KG1 (cell line): ENCODE measurements around the gene CCDC88C.
"Not testable (repeated sequence)": the region's sequence is repeated elsewhere in the genome, so short reads cannot be mapped to it uniquely, and the experiment has no call there.

Source experiments
- DNase-seq: peaks from one replicate; lab custom pipeline; 2025; lab: John Stamatoyannopoulos, UW

CCDC88C gene

DNA sequence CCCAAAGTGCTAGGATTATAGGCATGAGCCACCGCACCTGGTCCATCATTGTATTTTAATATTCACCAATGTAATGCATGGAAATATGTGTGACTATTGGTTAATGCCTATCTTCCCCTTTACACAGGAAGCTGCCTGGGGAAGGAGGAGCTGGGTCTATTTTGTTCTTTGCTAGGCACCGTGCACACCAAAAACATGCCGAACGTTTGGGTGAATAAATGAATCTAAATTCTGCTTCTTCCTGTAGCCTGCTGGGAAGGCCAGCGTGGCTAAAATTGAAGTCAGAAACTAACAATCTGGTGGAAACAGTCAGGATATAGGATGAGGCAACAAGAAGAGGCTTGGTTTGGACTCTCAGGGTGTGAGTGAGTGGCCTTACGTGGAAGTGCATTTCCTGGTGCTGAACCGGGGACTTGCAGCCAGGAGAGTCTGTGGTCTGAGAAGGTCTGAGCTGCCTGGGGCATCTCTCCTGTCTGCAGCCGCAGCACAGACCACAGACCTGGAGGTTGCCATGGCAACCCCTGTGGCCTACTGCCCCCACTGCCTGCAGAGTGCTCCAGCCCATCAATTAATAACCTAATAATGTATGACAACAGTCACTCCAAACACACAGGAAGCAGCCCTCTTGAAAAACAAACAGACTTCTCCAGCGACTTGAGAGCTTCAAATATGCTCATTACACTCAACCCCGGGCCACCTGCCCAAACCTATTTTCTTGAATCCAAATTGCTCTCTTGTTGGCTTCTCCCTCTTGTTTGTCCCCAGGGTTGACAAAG lies 167.6 kb downstream of the CCDC88C start:
- DNase-seq, result peak; percentile 63

GRCh38 chr14:91246051-91246852 lies 171.4 kb downstream of the CCDC88C start:
- DNase-seq, result peak; percentile 46

- DNase-seq, result not testable (repeated sequence)
These were observed 172.0 kb downstream of the CCDC88C start for GRCh38 chr14:91245616-91246015.

DNA sequence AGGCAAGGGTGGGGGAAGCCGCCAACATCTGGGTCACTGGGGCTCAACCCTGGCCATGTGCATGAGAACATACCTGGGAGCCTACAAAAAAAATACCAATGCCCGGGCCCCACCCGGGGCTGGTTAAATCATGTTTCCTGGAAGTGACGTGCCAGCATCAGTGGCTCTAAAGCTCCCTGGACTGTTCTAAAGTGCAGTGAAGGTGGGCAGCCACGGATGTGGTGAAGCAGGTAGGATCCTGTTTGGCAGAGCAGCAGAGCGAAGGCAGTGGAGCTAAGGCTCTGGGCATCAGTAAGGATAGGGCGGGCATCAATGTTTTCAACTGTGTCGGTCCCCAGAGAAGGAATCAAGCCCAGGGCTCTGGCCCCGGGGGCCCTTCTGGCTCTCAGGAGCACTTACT lies 172.6 kb downstream of the CCDC88C start:
- no peak for DNase-seq

- DNase-seq, result peak; percentile 39
These were observed 173.1 kb downstream of the CCDC88C start, which contains the start of gene GPR68 for GRCh38 chr14:91244501-91244901. GPR68 (minus strand) TSS chr14:91244704; CDS start chr14:91235050, 9,654 bp downstream.

DNA sequence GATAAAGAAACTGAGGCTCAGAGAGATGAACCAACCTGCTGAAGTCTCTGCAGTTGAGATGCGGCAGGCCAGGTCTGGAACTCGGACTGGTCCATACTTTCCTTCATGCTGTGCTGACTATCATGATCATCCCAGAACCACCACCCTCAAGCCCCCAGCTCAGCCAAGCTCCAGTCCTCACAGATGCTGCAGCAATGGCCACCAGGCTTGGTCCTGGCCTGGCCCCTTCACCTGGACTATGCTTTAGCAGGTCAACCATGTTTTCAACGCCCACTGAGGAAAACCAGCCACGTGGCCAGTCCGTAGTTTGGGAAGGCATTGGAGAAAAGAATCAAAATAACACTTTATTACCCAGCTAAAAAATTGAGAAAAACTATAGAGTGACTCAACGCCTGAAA lies 174.5 kb downstream of the CCDC88C start:
- no peak for DNase-seq

DNA sequence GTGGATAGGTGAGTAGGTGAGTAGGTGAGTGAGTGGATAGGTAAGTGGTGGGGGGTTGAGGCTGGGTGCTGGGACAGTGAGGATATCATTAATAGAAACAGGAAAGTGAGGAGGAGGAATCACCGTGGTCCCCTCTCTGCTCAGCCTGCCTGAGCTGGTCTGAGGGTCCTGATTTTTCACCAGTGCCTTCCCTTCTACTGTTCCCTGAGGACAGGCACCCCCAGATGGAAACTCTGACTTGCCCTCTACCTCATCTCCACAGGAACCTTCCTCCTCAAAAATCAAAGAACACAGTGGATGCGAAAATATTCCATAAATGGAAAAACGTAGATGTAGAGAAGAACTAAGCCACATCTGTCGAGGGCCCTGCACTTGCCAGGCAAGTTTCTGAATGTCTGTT lies 175.0 kb downstream of the CCDC88C start:
- DNase-seq, result no peak

DNA sequence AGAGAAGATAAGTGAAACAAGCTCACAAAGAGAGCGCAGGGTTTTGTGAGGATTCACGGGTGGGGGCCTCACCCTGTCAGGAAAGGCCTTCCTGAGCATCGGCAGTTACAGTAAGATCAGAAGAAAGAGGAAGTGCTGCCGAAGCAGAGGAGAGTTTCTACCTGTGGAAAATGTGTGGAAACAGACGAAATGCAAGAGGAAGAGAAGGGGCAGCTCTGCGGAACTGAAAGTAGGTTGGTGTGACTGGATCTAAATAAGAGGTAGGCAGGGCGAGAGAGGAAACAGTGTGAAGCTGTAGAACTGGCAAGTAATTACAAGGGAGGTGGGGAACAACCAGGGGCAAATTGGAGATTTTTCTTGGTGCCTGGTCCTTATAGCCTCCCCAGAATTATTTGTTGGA lies 175.8 kb downstream of the CCDC88C start:
- DNase-seq, result no peak

- no peak for DNase-seq
These were observed 179.0 kb downstream of the CCDC88C start for GRCh38 chr14:91238661-91239060.

DNA sequence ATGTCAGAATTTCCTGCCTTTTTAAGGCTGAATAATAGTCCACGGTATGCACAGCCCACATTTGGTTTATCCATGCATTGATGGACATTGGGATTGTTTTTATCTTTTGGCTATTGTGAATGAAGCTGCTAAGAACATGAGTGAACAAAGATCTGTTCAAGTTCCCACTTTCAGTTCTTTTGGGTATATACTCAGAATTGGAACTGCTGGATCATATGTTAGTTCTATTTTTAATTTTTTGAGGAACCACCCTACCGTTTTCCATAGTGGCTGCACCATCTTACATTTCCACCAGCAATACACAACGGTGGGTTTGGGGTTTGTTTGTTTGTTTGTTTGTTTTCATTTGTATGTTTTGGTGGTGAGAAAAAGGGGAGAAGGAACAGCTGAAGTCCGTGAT lies 179.5 kb downstream of the CCDC88C start:
- no peak for DNase-seq

GRCh38 chr14:91237219-91237618 lies 180.4 kb downstream of the CCDC88C start:
- DNase-seq, result no peak

DNA sequence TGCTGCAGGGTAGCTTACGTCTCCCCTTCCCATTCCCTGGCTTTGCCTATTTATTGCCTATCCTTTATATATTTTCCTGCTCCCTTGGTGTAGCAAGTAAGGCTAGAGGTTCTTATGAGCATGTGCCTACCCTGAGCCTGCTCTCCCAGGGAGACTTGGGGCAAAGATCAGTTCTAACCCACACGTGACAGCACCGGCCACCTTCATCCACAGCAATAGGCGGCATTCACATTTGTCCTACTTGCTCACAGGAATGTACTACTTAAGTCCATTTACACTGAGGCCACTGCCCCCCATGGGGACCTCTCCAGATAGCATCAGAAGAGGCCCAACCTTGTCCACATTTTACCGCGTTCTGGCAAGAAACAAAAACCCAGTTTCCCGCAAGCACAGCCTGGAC lies 181.8 kb downstream of the CCDC88C start:
- no peak for DNase-seq

DNA sequence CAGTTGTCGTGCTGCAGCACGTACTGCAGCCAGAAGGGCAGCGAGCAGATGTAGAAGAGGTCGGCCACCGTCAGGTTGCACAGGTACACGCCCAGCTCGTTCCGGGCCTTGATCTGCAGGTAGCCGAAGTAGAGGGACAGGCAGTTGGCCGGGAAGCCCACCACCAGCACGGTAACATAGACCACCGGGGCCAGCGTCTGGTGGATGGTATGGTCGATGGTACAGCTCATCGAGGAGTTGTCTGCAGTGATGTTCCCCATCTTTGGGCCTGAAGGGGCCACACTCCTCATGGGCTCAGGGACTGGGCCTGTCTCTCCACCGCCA lies 182.9 kb downstream of the CCDC88C start:
- no peak for DNase-seq

DNA sequence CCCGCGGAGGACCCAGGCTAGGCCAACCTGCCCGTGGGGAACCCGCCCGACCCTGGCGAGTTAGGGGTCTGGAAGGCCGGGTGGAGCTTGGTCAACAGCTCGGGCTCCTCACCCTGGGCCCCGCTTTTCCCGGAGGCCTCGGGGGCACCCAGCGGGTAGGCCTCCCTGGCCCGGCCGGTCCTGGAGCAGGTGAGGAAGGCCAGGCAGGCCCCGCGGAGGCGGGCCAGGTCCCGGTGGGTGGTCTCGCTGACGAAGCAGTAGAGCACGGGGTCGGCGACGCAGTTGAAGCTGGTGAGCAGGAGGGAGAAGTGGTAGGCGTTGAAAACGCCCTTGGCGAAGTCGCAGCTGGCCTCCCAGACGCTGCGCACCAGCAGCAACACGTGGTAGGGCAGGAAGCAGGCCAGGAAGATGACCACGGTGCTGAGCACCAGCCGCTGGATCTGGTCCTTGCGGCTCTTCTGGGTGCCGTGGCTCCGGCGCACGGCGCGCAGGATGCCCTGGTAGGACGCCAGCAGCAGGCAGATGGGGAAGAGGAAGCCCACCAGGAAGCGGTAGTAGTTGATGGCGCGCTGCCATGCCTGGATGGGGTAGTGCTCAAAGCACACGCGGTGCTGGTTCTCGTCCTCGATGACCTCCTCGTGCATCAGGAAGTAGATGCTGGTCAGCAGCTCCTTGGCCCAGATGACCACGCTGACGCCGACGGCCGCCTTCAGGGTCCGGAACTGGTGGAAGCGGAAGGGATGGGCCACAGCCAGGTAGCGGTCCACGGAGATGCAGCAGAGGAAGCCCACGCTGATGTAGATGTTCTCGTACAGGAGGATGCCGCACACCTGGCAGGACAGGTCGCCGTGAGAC lies 183.5 kb downstream of the CCDC88C start:
- DNase-seq, result no peak

DNA sequence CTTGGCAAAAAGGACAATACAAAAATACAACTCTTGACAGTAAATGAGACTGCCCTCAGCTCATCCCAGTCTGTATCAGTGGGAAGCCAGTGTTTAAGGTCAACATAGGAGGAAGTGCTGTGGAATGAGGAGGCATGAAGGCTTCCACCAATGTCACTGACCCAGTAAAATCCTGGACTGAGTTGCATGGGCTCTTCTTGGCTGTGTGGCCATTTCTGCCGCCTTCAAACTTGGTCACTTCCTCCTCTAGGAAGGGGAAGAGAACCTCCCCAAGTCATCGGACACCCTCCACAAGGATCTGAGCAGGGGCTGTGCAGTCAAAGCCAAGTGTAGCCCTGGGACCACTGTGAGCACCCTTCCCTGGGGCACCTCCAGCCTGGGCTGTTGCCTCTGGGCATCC lies 185.0 kb downstream of the CCDC88C start:
- DNase-seq, result no peak

DNA sequence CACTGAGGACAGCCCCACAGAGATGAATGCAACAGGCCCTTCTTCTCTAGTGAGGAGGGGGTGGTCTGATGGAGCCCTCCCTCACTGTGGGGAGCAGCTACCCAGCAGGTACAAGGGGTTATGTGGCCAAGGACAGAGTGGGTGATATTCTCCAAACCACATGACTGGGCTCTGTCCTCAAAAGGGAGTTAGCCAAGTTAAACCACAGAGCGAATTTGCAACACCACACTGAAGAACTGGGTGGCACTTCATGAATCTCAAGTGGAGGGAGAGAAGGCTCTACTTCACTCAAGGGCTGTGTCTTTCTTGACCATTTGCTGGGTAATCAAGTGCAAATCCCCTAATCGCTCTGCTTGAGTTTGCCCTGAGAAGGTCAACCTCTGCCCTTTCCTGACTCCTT lies 185.6 kb downstream of the CCDC88C start:
- no peak for DNase-seq

DNA sequence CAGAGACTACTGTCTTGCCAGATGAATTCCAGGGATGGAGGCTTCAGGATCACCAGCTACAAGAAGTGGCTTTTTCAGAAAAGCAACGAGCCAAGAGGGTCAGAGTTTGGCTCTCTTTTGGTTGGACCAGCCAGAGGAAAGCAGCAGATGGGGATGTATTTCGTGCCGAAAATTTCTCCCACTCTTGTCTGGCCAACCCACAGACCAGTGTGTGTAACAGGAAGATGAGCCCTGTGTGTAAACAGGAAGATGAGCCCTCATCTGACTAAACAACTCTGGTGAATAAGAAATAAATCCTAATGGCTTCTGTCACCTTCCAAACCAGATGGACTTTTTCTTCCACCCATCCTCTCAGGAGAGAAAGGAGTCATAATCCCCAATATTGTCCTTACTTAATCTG lies 186.2 kb downstream of the CCDC88C start:
- DNase-seq, result no peak

DNA sequence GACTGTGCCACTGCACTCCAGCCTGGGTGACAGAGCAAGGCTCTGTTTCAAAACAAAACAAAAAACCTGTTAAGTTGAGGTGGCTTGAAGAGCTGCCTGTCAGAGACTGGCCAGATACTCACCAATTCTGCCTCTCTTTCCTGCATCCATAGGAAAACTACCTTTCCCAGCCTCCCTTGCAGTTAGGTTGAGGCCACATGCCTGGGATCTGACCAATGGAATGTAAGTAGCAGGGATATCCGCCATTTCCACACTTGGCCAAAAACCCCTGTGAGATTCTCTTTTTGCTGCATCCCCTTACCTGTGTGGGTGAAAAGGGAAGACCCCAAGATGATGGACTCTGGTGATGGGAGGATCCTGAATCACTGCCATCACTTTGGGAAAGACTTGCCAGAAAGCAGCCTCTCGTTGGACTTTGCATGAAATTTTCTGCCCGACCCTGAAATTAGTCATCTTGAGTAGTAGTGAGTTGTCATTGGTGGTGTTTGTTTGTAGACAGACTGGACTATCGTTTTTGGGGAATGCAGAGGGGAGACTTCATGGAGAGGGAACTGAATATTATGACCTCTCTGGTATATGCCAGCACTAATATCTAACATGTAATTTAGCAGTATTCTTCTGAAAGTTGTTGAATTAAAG lies 187.1 kb downstream of the CCDC88C start:
- DNase-seq, result no peak

- peak; percentile 30 for DNase-seq
These were observed 187.8 kb downstream of the CCDC88C start for GRCh38 chr14:91229743-91230200.

- DNase-seq, result no peak
These were observed 188.6 kb downstream of the CCDC88C start for GRCh38 chr14:91229005-91229382.

DNA sequence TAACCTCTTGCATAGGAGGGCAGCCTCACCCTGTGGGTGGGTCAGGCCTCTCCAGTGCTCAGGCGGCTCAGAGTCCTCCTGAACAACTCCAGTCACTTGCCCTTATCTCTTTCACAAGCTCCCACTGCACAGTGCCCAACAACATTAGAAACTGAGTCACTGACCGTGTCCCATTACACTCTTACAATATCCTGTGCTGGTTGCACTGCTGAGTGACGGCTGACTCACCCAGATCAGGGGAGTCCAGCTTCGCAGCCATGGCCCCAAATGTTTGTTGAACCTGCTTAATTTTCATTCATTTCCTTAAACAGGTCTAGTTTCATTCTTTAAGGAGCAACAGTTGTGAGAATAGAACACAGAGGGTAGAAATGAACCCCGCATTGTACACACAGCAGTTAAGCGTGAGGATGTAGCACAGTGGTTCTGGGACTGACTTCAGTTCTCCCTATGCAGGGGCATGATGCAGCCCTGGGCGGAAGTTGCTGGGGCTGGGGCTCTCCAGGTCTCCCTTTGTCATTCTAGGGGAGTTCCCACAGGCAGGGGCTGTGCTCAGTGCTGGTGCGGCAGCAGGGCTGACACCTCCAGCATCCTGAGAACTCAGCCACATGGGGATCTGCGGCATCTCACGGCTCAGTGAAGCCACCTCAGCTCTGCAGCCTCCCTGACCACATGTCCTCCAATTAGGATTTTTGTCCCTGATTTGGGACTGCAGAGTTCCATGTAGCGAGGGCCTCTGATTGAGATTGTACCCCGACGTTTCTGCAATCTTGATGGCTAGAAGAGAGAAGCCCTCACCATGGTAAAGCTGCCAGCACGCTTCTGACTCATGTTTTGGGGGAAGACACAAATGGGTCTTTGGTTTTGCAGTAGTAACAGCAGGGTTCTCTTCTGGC lies 189.3 kb downstream of the CCDC88C start:
- no peak for DNase-seq
